Inflammatory macrophage treated with lipopolysaccharide for 4 hours (primary cell): Measurements from ENCODE around the gene MRPS26.
"Not testable (repeated sequence)": the region's sequence is repeated elsewhere in the genome, so short reads cannot be mapped to it uniquely, and the experiment has no call there.

Experiments
- DNase-seq: peaks from one replicate; pipeline ENCODE4 v3.0.0-alpha.2; 2020

The MRPS26 gene

GRCh38 chr20:3043322-3043721 is 2.5 kb upstream of the MRPS26 start, which contains the start of gene GNRH2:
Gene GNRH2 (plus strand): TSS chr20:3043622. CDS start chr20:3044415, 793 bp downstream.
- no peak for DNase-seq

- DNase-seq = no peak
Measured at GRCh38 chr20:3044336-3044965, 1.4 kb upstream of the MRPS26 start.

- DNase-seq = peak; percentile 79
Measured at GRCh38 chr20:3045042-3045815, 623 bp upstream of the MRPS26 start.

GRCh38 chr20:3046677-3047462 is 1.0 kb downstream of the MRPS26 start:
- no peak for DNase-seq

GRCh38 chr20:3047486-3048419 is 1.9 kb downstream of the MRPS26 start:
- DNase-seq = peak; percentile 18

GRCh38 chr20:3051385-3052019 is 5.7 kb downstream of the MRPS26 start:
- no peak for DNase-seq

- no peak for DNase-seq
Measured at GRCh38 chr20:3059489-3059888, 13.6 kb downstream of the MRPS26 start.

- DNase-seq = not testable (repeated sequence)
Measured at GRCh38 chr20:3064119-3064518, 18.3 kb downstream of the MRPS26 start.

GRCh38 chr20:3067139-3068014 is 21.5 kb downstream of the MRPS26 start:
- no peak for DNase-seq

- DNase-seq = no peak
Measured at GRCh38 chr20:3068075-3068474, 22.2 kb downstream of the MRPS26 start.

GRCh38 chr20:3068986-3069900 is 23.4 kb downstream of the MRPS26 start:
- DNase-seq = peak; percentile 26

GRCh38 chr20:3070725-3071124 is 24.9 kb downstream of the MRPS26 start:
- no peak for DNase-seq

- no peak for DNase-seq
Measured at GRCh38 chr20:3071266-3071609, 25.4 kb downstream of the MRPS26 start.

GRCh38 chr20:3071610-3072529 is 26.0 kb downstream of the MRPS26 start, which contains the start of gene OXT:
Gene OXT (plus strand): TSS chr20:3071620. CDS start chr20:3071656, 36 bp downstream.
- DNase-seq = peak; percentile 27

- DNase-seq = no peak
Measured at GRCh38 chr20:3072530-3073250, 26.8 kb downstream of the MRPS26 start.

- DNase-seq = not testable (repeated sequence)
Measured at GRCh38 chr20:3073251-3073643, 27.4 kb downstream of the MRPS26 start.

GRCh38 chr20:3074812-3075211 is 29.0 kb downstream of the MRPS26 start:
- DNase-seq = peak; percentile 36

GRCh38 chr20:3075315-3075714 is 29.5 kb downstream of the MRPS26 start:
- not testable (repeated sequence) for DNase-seq
